Measurements from ENCODE around the gene SLC25A21. TPM values are rescaled to one million over a fixed set of nuclear protein-coding genes. Genes with fewer than 3 reads are reported as not detected.

Gene SLC25A21
- total and polyA plus RNA-seq, 8 donors, result 0.37 to 0.92 (median 0.60) TPM

GRCh38 chr14:36857842-36858445, 314.5 kb downstream of the SLC25A21 start:
- WGBS, 2 donors, result 59 to 60% methylated on average over 5 of the region's 5 CpGs
- intact Hi-C loops (cut with DNase I), result no loop called here
- no peak for DNase-seq

DNA sequence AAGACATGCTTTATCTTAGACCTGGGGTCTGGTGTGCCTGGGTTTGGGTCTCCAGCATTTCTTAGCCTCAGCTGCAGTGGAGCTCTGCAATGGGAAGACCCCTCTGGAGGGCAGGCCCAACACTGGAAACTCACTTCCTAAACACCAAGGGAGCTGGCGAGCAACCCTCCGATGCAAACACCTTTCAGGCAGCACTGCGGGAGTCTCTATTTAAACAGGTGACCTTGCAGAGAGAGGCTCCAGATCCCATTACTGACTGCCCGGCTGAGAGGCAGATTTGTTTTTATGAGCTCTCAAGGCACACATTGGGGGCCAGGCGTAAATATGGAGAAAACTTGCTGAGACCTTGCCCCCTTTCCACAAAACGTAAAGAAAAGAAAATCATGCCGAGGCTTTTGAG, 315.3 kb downstream of the SLC25A21 start:
- ATAC-seq, result no peak

More at GRCh38 chr14:36857842-36858445, 314.5 kb downstream of the SLC25A21 start:
- Histone ChIP-seq H3K9me3 (no peaks in the 10 kb centered on the region), H3K36me3 (no peaks in the 10 kb centered on the region), H3K27me3 (no peaks in the 10 kb centered on the region), H3K4me3 (no peak overlapping the region), H3K27ac (no peak overlapping the region), H3K4me1 (peaks cover 0 to 4% (median 2%) of the 10 kb centered on the region in 3 donors)
- no peak for TF ChIP-seq CTCF (IDR thresholded peaks at IDR 0.05)
- FAIRE-seq (no peak), ATAC-seq (peak in 1 of 4 donors; percentile 69)

GRCh38 chr14:36856095-36856878, 316.1 kb downstream of the SLC25A21 start:
- no peaks in the 10 kb centered on the region for H3K9me3 ChIP-seq
- FAIRE-seq (no peak), ATAC-seq (no peak), DNase-seq (no peak)
- H3K4me3 ChIP-seq, result no peak overlapping the region
- peaks cover 0 to 4% (median 3%) of the 10 kb centered on the region in 3 donors for H3K4me1 ChIP-seq
- 71 to 72% methylated on average over 15 of the region's 15 CpGs for WGBS, 2 donors
- intact Hi-C loops (cut with DNase I), result no loop called here
- no peak overlapping the region for H3K27ac ChIP-seq
- no peaks in the 10 kb centered on the region for H3K36me3 ChIP-seq
- TF ChIP-seq CTCF (IDR thresholded peaks at IDR 0.05), result no peak
- no peaks in the 10 kb centered on the region for H3K27me3 ChIP-seq

More for the DNA sequence above, 315.3 kb downstream of the SLC25A21 start:
- FAIRE-seq (no peak), DNase-seq (no peak)
- H3K4me3 ChIP-seq, result no peak overlapping the region
- no peaks in the 10 kb centered on the region for H3K36me3 ChIP-seq
- H3K27ac ChIP-seq, result no peak overlapping the region
- intact Hi-C loops (cut with DNase I), result no loop called here
- H3K27me3 ChIP-seq, result no peaks in the 10 kb centered on the region
- H3K9me3 ChIP-seq, result no peaks in the 10 kb centered on the region
- 59 to 63% methylated on average over 7 of the region's 7 CpGs for WGBS, 2 donors
- H3K4me1 ChIP-seq, result peaks cover 0 to 4% (median 3%) of the 10 kb centered on the region in 3 donors
- no peak for TF ChIP-seq CTCF (IDR thresholded peaks at IDR 0.05)

GRCh38 chr14:36855396-36855795, 317.0 kb downstream of the SLC25A21 start:
- Histone ChIP-seq H3K27me3 (no peaks in the 10 kb centered on the region), H3K4me3 (no peak overlapping the region), H3K9me3 (no peaks in the 10 kb centered on the region), H3K27ac (no peak overlapping the region), H3K4me1 (peaks cover 0 to 4% (median 3%) of the 10 kb centered on the region in 3 donors), H3K36me3 (no peaks in the 10 kb centered on the region)
- intact Hi-C loops (cut with DNase I), result no loop called here
- ATAC-seq (no peak), FAIRE-seq (no peak), DNase-seq (no peak)
- WGBS, 2 donors, result 73 to 79% methylated on average over 3 of the region's 3 CpGs
- TF ChIP-seq CTCF (IDR thresholded peaks at IDR 0.05), result no peak

Data from pancreas (tissue), 10 donors.